Lower lobe of right lung (tissue), 2 donors: ENCODE measurements around the gene IMMP2L. TPM values are rescaled to one million over a fixed set of nuclear protein-coding genes. Genes with fewer than 3 reads are reported as not detected.

Source experiments
- ATAC-seq, 2 donors: fragments of 200-7000 bp; cut with Tn5 transposase; one replicate each; pipeline ENCODE4 v1.9.1; 2020 to 2022; ENCODE audit warnings: mild to moderate bottlenecking in 2 of 2, moderate library complexity in 2 of 2
- DNase-seq: peaks from one replicate; pipeline ENCODE4 v3.0.0-alpha.2; 2020
- H3K27ac ChIP-seq: fragments of 200-600 bp; one replicate; pipeline ENCODE4 v1.8.0; 2022
- H3K27me3 ChIP-seq: fragments of 200-600 bp; one replicate; pipeline ENCODE4 v1.8.0; 2022; ENCODE audit warnings: low read depth
- H3K36me3 ChIP-seq: fragments of 200-600 bp; one replicate; pipeline ENCODE4 v1.8.0; 2022; ENCODE audit warnings: mild to moderate bottlenecking
- H3K4me1 ChIP-seq: fragments of 200-600 bp; one replicate; pipeline ENCODE4 v1.8.0; 2022
- H3K4me3 ChIP-seq: fragments of 200-600 bp; one replicate; pipeline ENCODE4 v1.8.0; 2022; ENCODE audit warnings: mild to moderate bottlenecking
- H3K9me3 ChIP-seq: fragments of 200-600 bp; one replicate; pipeline ENCODE4 v1.8.0; 2022
- CTCF ChIP-seq: fragments of 200-600 bp; IDR thresholded peaks from one replicate; pipeline ENCODE4 v1.8.0; 2022; ENCODE audit warnings: antibody characterized with exemption, mild to moderate bottlenecking
- intact Hi-C: fragments of 100-400 bp; cut with DNase I; formaldehyde crosslinking; loops from one replicate; pipeline ENCODE4 v1.11.0; 2022
- total RNA-seq: library from RNA; stranded (reverse); fragmentation: NEBNext Ultra II Directional; extraction: Animal tissue kit (Norgen Biotek cat#: 25700); gene quantifications from one replicate; pipeline ENCODE4 v1.2.1, GENCODE V29; 2021
- donor health status: DM: no; HTN: yes; CAD: no; lungs with severe emphysema.

Gene IMMP2L
- total RNA-seq, 1 donor from 2014 or later, result 14.7 TPM

- H3K9me3 ChIP-seq, result no peaks in the 10 kb centered on the region
- peaks cover 11% of the 10 kb centered on the region for H3K4me1 ChIP-seq
- intact Hi-C loops, result no loop called here
- DNase-seq (no peak), ATAC-seq (no peak)
- no peaks in the 10 kb centered on the region for H3K36me3 ChIP-seq
- no peak for TF ChIP-seq CTCF
- no peak overlapping the region for H3K27ac ChIP-seq
- no peaks in the 10 kb centered on the region for H3K27me3 ChIP-seq
- no peak overlapping the region for H3K4me3 ChIP-seq
Observed at GRCh38 chr7:111105269-111105668, 457.0 kb downstream of the IMMP2L start.

- Histone ChIP-seq H3K27me3 (no peaks in the 10 kb centered on the region), H3K4me1 (peaks cover 11% of the 10 kb centered on the region), H3K27ac (no peak overlapping the region), H3K9me3 (no peaks in the 10 kb centered on the region), H3K36me3 (no peaks in the 10 kb centered on the region), H3K4me3 (no peak overlapping the region)
- TF ChIP-seq CTCF, result no peak
- intact Hi-C loops, result no loop called here
- ATAC-seq (no peak), DNase-seq (no peak)
Observed at GRCh38 chr7:111104710-111105109, 457.6 kb downstream of the IMMP2L start.

GRCh38 chr7:111103678-111104274 lies 458.5 kb downstream of the IMMP2L start:
- no peaks in the 10 kb centered on the region for H3K27me3 ChIP-seq
- DNase-seq (no peak), ATAC-seq (no peak)
- no peak for TF ChIP-seq CTCF
- H3K4me1 ChIP-seq, result peaks cover 11% of the 10 kb centered on the region
- no peaks in the 10 kb centered on the region for H3K36me3 ChIP-seq
- intact Hi-C loops, result no loop called here
- no peak overlapping the region for H3K27ac ChIP-seq
- no peak overlapping the region for H3K4me3 ChIP-seq
- H3K9me3 ChIP-seq, result no peaks in the 10 kb centered on the region

- ATAC-seq (no peak), DNase-seq (no peak)
- Histone ChIP-seq H3K9me3 (no peaks in the 10 kb centered on the region), H3K27me3 (no peaks in the 10 kb centered on the region), H3K36me3 (no peaks in the 10 kb centered on the region), H3K4me3 (no peak overlapping the region), H3K4me1 (peaks cover 11% of the 10 kb centered on the region), H3K27ac (no peak overlapping the region)
- intact Hi-C loops, result no loop called here
- TF ChIP-seq CTCF, result no peak
Observed at GRCh38 chr7:111103136-111103535, 459.2 kb downstream of the IMMP2L start.

- Histone ChIP-seq H3K27ac (no peak overlapping the region), H3K27me3 (no peaks in the 10 kb centered on the region), H3K4me3 (no peak overlapping the region), H3K36me3 (no peaks in the 10 kb centered on the region), H3K4me1 (peaks cover 11% of the 10 kb centered on the region), H3K9me3 (no peaks in the 10 kb centered on the region)
- no peak for TF ChIP-seq CTCF
- ATAC-seq (no peak), DNase-seq (no peak)
- intact Hi-C loops, result no loop called here
Observed at GRCh38 chr7:111101856-111102646, 460.2 kb downstream of the IMMP2L start.
